Gastrocnemius medialis (tissue), 4 donors: Measurements from ENCODE around the gene PTGIS. TPM values are rescaled to one million over a fixed set of nuclear protein-coding genes. Genes with fewer than 3 reads are reported as not detected.

Experiments used
- ATAC-seq, 2 donors: fragments of 150-250 bp; one replicate each; pipeline ENCODE4 v1.9.1; 2016
- DNase-seq, 2 donors: peaks; one replicate each; pipeline ENCODE4 v3.0.0-alpha.2; 2019
- H3K27ac ChIP-seq, 4 donors: fragments of 200-600 bp; sonication (generic); 1 replicate in 1 of 4; 2 replicates in 3 of 4; pipeline ENCODE4 v1.5.1; 2016 to 2018; ENCODE audit warnings: mild to moderate bottlenecking in 2 of 4, moderate library complexity in 1 of 4
- H3K27me3 ChIP-seq, 3 donors: fragments of 200-600 bp; sonication (generic) in 2 of 3; 1 replicate in 1 of 3; 2 replicates in 2 of 3; pipeline versions ENCODE4 v1.5.1 to v1.6.0; 2016 to 2019; ENCODE audit warnings: mild to moderate bottlenecking in 1 of 3, moderate library complexity in 1 of 3
- H3K36me3 ChIP-seq, 2 donors: fragments of 200-600 bp; sonication (generic) in 1 of 2; one replicate each; pipeline ENCODE4 v1.5.1; 2017 to 2018
- H3K4me1 ChIP-seq, 2 donors: fragments of 200-600 bp; sonication (generic) in 1 of 2; one replicate each; pipeline ENCODE4 v1.5.1; 2016 to 2017; ENCODE audit warnings: mild to moderate bottlenecking in 2 of 2
- H3K4me3 ChIP-seq, 4 donors: fragments of 200-600 bp; sonication (generic) in 3 of 4; 1 replicate in 1 of 4; 2 replicates in 3 of 4; pipeline ENCODE4 v1.5.1; 2016 to 2019; ENCODE audit warnings: mild to moderate bottlenecking in 2 of 4
- H3K9me3 ChIP-seq, 3 donors: fragments of 200-600 bp; sonication (generic) in 2 of 3; 1 replicate in 1 of 3; 2 replicates in 2 of 3; pipeline ENCODE4 v1.5.1; 2016 to 2019
- CTCF ChIP-seq, 5 experiments: fragments of 450-650 bp in 3 of 5; fragments of 200-600 bp in 2 of 5; sonication (generic) in 2 of 5; IDR thresholded peaks in 4 of 5; conservative IDR thresholded peaks in 1 of 5; 1 replicate in 4 of 5; 2 replicates in 1 of 5; pipeline ENCODE4 v1.5.1; 2016 to 2019; ENCODE audit warnings: antibody characterized with exemption in 5 of 5, mild to moderate bottlenecking in 3 of 5, moderate library complexity in 3 of 5
- POLR2A ChIP-seq, 2 donors: fragments of 450-650 bp; IDR thresholded peaks; one replicate each; pipeline ENCODE4 v1.6.1; 2017; ENCODE audit warnings: antibody characterized with exemption in 2 of 2, mild to moderate bottlenecking in 2 of 2, moderate library complexity in 2 of 2
- in situ Hi-C, 4 donors: fragments of 200-750 bp; cut with MboI; loops; one replicate each; pipeline versions ENCODE4 v1.15.0 to v1.8.0; 2017; ENCODE audit warnings: low sequenced_read_pairs in 4 of 4
- intact Hi-C: fragments of 100-400 bp; cut with DNase I; formaldehyde crosslinking; loops from one replicate; pipeline ENCODE4 v1.15.1; 2023; ENCODE audit warnings: low total_unique reads
- total RNA-seq, 4 donors: library from RNA; depleted of rRNA; stranded (reverse); fragments of >200 nt; gene quantifications; one replicate each; pipeline versions ENCODE4 v1.1.0 to v1.2.3, GENCODE V29; 2016

The PTGIS gene
- total RNA-seq, 4 donors from 2014 or later = 4.5 to 13.1 (median 9.5) TPM

DNA sequence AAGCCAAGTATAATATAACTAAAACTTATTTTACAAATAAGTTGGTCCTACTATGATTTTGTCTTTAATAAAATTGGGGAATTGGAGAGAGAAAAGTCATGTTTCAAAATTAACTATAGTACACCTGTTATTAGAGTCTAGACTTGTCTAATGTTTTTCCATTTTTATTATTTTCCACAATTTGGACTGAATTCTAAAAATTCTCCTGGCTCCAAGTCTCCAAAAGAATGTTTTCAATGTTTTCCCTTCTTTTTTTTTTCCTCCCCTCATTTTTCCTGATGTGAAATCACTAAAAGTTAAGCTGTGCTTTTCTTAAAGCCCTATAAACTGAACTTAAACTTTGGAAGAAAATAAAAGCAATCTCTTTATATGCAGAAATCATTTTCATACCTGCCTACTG, 11.3 kb downstream of the PTGIS start:
- intact Hi-C loops = loop anchor here (10.0 kb wide), 1 partner anchor 552 kb away; no protein-coding TSS in a partner anchor
- TF ChIP-seq CTCF (IDR thresholded peaks at IDR 0.05 in 4 of 5, conservative IDR thresholded peaks at IDR 0.05 in 1 of 5) = no peak
- TF ChIP-seq POLR2A (IDR thresholded peaks at IDR 0.05) = no peak
- no peak for DNase-seq
- Histone ChIP-seq H3K27ac (peak overlapping the region in 2 of 4 donors; percentile 7 to 21), H3K36me3 (no peaks in the 10 kb centered on the region), H3K9me3 (no peaks in the 10 kb centered on the region), H3K27me3 (no peaks in the 10 kb centered on the region), H3K4me3 (no peak overlapping the region), H3K4me1 (peaks cover 0 to 4% of the 10 kb centered on the region in 2 donors)
- ATAC-seq = no peak
- in situ Hi-C loops = no loop called here

GRCh38 chr20:49549801-49550551, 18.0 kb downstream of the PTGIS start:
- no peaks in the 10 kb centered on the region for H3K4me1 ChIP-seq
- TF ChIP-seq POLR2A (IDR thresholded peaks at IDR 0.05) (no peak), CTCF (IDR thresholded peaks at IDR 0.05 in 4 of 5, conservative IDR thresholded peaks at IDR 0.05 in 1 of 5) (no peak)
- ATAC-seq = no peak
- no peak overlapping the region for H3K27ac ChIP-seq
- in situ Hi-C loops = loop anchor here in 1 of 4 donors (10.0 kb wide), 1 partner anchor 295 kb away; no protein-coding TSS in a partner anchor
- H3K9me3 ChIP-seq = no peaks in the 10 kb centered on the region
- no peaks in the 10 kb centered on the region for H3K36me3 ChIP-seq
- no peaks in the 10 kb centered on the region for H3K27me3 ChIP-seq
- no peak for DNase-seq
- H3K4me3 ChIP-seq = no peak overlapping the region
- intact Hi-C loops = loop anchor here (10.0 kb wide), 3 partner anchors 295 to 545 kb away; no protein-coding TSS in a partner anchor

GRCh38 chr20:49548371-49548947, 19.5 kb downstream of the PTGIS start:
- no peaks in the 10 kb centered on the region for H3K36me3 ChIP-seq
- no peak for ATAC-seq
- H3K4me1 ChIP-seq = no peaks in the 10 kb centered on the region
- in situ Hi-C loops = loop anchor here in 1 of 4 donors (10.0 kb wide), 1 partner anchor 296 kb away; no protein-coding TSS in a partner anchor
- no peak overlapping the region for H3K27ac ChIP-seq
- H3K9me3 ChIP-seq = no peaks in the 10 kb centered on the region
- no peak for TF ChIP-seq POLR2A (IDR thresholded peaks at IDR 0.05)
- no peak for TF ChIP-seq CTCF (IDR thresholded peaks at IDR 0.05 in 4 of 5, conservative IDR thresholded peaks at IDR 0.05 in 1 of 5)
- no peaks in the 10 kb centered on the region for H3K27me3 ChIP-seq
- no peak for DNase-seq
- H3K4me3 ChIP-seq = no peak overlapping the region
- intact Hi-C loops = loop anchor here (10.0 kb wide), 2 partner anchors 296 to 346 kb away; no protein-coding TSS in a partner anchor

GRCh38 chr20:49545572-49545971, 22.4 kb downstream of the PTGIS start:
- H3K27me3 ChIP-seq = no peaks in the 10 kb centered on the region
- DNase-seq (no peak), ATAC-seq (no peak)
- TF ChIP-seq POLR2A (IDR thresholded peaks at IDR 0.05) (no peak), CTCF (IDR thresholded peaks at IDR 0.05 in 4 of 5, conservative IDR thresholded peaks at IDR 0.05 in 1 of 5) (no peak)
- H3K4me3 ChIP-seq = no peak overlapping the region
- H3K36me3 ChIP-seq = no peaks in the 10 kb centered on the region
- no peaks in the 10 kb centered on the region for H3K4me1 ChIP-seq
- H3K27ac ChIP-seq = no peak overlapping the region
- no peaks in the 10 kb centered on the region for H3K9me3 ChIP-seq
- intact Hi-C loops = loop anchor here (10.0 kb wide), 2 partner anchors 299 to 349 kb away; no protein-coding TSS in a partner anchor
- in situ Hi-C loops = loop anchor here in 1 of 4 donors (10.0 kb wide), 1 partner anchor 299 kb away; no protein-coding TSS in a partner anchor
